Right hindlimb (tissue), 1 donor: ENCODE results near the gene ZNF774.
"Not testable (repeated sequence)": the region's sequence is repeated elsewhere in the genome, so short reads cannot be mapped to it uniquely, and the experiment has no call there.

ENCODE experiments used
- DNase-seq: peaks from one replicate; pipeline ENCODE4 v3.0.0-alpha.2; 2018

The ZNF774 gene

DNA sequence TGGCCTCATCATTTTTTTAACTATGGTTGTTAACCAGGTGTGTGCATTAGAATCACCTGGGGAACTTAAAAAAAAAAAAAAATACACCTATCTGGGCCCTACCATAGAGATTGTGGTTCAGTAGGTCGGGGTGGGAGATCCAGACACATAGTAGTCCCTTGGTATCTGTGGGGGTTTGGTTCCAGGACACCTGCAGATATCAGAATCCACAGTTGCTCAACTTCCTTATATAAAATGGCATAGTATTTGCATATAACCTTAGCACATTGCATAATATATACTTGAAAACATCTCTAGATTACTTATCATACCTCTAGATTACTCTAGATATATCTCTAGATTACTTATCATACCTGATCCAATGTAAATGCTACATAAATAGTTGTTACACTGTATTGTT is 41.0 kb downstream of the ZNF774 start:
- no peak for DNase-seq

DNA sequence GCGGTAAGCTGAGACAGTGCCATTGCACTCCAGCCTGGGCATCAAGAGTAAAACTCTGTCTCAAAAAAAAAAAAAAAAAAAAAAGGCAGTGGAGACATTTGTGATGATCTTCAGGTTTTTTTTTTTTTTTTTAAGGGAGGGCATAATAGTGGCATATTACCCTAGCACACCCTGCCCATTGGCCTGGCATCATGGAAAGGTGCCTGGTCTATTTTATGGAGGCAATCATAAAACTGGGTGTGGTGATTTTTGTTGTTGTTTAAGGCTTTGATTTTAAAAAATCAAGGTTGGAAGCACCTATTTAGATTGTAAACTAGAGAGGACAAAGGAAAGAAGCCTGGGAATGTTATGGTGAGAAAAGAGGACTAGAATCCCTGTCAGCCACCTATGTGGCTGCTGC is 42.0 kb downstream of the ZNF774 start:
- no peak for DNase-seq

- DNase-seq, result no peak
Measured at GRCh38 chr15:90394748-90395442, 42.8 kb downstream of the ZNF774 start.

DNA sequence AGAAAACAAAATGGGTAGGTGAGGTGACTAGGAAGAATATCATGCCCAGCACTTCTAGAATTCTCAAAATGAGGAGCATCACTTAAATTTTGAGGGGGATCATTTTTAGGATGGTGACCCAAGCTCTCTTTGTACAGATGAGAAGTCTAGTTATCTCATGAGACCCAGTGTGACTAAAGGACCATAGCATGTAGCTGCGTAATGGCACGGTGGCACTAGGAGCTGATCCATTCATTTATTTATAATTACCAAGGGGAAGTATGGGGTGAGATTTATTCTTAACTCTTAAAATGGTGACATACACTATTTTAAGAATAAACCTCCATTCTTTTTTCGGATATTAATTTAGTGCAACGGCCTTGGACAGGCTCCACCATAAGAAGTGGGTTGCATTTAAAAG is 44.2 kb downstream of the ZNF774 start:
- no peak for DNase-seq

DNA sequence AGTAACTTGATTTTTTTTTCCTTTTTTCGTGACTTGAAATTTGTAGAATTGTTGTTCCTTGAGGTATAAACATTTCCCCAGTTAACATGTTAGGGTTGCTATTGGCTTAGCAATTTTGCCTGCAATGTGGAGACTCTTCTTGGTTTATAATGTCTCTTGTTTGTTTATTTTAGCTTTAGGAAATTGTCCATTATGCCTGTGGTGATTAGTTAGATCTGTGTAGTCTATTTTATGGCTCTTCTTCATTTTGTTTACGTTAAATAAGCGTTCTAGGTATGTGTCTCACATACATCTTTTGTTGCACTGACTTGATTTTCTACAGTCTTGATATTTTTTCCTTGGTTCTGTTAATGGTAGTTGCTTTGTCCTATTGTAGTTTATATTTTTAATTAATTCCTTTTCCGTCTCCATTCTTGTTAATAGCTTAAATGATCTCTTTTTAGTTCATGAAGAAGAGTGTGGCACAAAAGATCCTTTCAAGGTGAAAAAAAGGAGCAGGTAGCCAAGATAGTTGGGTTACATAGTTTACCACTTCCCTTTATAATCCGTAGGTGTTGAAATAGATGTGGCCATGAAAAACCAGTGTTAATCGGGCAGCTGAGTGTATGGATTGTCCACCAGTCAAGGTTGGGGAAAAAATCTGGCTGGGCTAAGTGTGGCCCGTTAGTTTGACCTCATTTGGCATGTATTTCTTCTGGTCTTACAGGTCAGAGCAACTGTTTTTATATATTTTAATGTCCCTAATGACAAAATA is 48.1 kb downstream of the ZNF774 start:
- no peak for DNase-seq

- peak; percentile 74 for DNase-seq
Measured at GRCh38 chr15:90400759-90401314, 48.8 kb downstream of the ZNF774 start.

GRCh38 chr15:90401495-90401894 is 49.4 kb downstream of the ZNF774 start:
- DNase-seq, result no peak

GRCh38 chr15:90402223-90402622 is 50.1 kb downstream of the ZNF774 start:
- peak; percentile 81 for DNase-seq

DNA sequence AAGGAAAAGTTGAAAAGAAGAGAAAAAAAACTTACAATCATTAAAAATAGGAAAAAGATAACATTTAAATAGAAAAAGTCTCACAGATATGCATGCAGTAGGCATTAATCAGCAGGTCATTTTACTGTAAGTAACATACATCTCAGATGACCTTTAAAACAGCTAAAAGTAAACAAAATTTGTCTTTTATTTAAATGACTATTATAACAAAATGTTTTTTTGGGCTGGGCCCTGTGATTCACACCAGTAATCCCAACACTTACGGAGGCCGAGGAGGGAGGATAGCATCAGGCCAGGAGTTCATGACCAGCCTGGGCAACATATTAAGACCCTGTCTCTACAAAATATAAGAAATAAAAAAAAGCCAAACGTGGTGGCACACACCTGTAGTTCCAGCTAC is 50.7 kb downstream of the ZNF774 start:
- no peak for DNase-seq

GRCh38 chr15:90405055-90405607 is 53.0 kb downstream of the ZNF774 start:
- no peak for DNase-seq

DNA sequence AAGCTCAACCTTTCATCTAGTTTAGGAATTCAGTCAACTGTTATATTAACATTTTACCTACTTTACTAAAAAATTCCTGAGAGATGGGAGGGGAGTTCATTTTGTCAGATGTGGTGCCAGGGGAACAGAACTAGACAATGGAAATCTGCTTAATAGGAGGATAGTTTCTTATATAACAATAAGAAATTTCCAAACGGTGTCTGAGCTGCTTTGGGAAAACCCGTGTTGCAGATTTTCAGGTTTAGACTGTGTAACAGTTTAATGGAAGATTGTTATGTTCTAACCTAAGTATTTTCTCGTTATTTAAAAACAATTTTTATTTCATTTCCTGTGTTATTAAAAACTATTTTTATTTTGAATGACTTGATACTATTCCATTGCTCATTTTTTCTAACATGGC is 55.3 kb downstream of the ZNF774 start:
- DNase-seq, result no peak

GRCh38 chr15:90407871-90408317 is 55.8 kb downstream of the ZNF774 start:
- no peak for DNase-seq

- DNase-seq, result no peak
Measured at GRCh38 chr15:90408657-90409056, 56.6 kb downstream of the ZNF774 start.

GRCh38 chr15:90409587-90409986 is 57.5 kb downstream of the ZNF774 start:
- DNase-seq, result not testable (repeated sequence)

- not testable (repeated sequence) for DNase-seq
Measured at GRCh38 chr15:90410316-90410715, 58.2 kb downstream of the ZNF774 start.

- no peak for DNase-seq
Measured at GRCh38 chr15:90411176-90411575, 59.1 kb downstream of the ZNF774 start.
